ENCODE results near the gene PSTPIP2. TPM values are rescaled to one million over a fixed set of nuclear protein-coding genes. Genes with fewer than 3 reads are reported as not detected.
A peak's percentile ranks its signal among the peaks of the same experiment; 100 is the strongest.

Gene PSTPIP2
- total and polyA plus RNA-seq, 2 experiments from 2014 or later: 11.9 to 24.5 TPM

GRCh38 chr18:46079336-46079735 is 7.3 kb upstream of the PSTPIP2 start:
- Histone ChIP-seq H3K4me3 (no peak overlapping the region), H3K9me3 (ENCODE audit: low read depth) (no peaks in the 10 kb centered on the region), H3K79me2 (peaks cover 5% of the 10 kb centered on the region), H4K20me1 (ENCODE audit: insufficient read depth, poor library complexity, severe bottlenecking) (no peaks in the 10 kb centered on the region), H3K9me2 (replicated peaks; ENCODE audit: insufficient read depth) (no peaks in the 10 kb centered on the region), H3K4me2 (peak overlapping the region; percentile 18), H3K27me3 (no peaks in the 10 kb centered on the region), H3K4me1 (ENCODE audit: insufficient read depth) (peaks cover 10% of the 10 kb centered on the region), H2AFZ (no peak overlapping the region), H3K27ac (peak overlapping the region; percentile 56), H3K36me3 (replicated peaks; ENCODE audit: insufficient read depth, low read depth) (no peaks in the 10 kb centered on the region)
- DNase-seq (ENCODE audit: low spot score): no peak
- TF ChIP-seq EZH2 (IDR thresholded peaks at IDR 0.05; ENCODE audit: borderline replicate concordance) (no peak), CTCF (IDR thresholded peaks at IDR 0.05; ENCODE audit: poor library complexity) (no peak), EZH2phosphoT487 (IDR thresholded peaks at IDR 0.05; ENCODE audit: low read depth, severe bottlenecking, unreplicated experiment) (no peak)

GRCh38 chr18:46073474-46074331 is 1.6 kb upstream of the PSTPIP2 start:
- Histone ChIP-seq H3K36me3 (replicated peaks; ENCODE audit: insufficient read depth, low read depth) (no peaks in the 10 kb centered on the region), H3K27ac (no peak overlapping the region), H3K9me2 (replicated peaks; ENCODE audit: insufficient read depth) (no peaks in the 10 kb centered on the region), H3K9me3 (ENCODE audit: low read depth) (no peaks in the 10 kb centered on the region), H2AFZ (no peak overlapping the region), H3K4me1 (ENCODE audit: insufficient read depth) (peaks cover 8% of the 10 kb centered on the region), H3K4me3 (no peak overlapping the region), H3K79me2 (peaks cover 32% of the 10 kb centered on the region), H3K4me2 (no peak overlapping the region), H3K27me3 (no peaks in the 10 kb centered on the region), H4K20me1 (ENCODE audit: insufficient read depth, poor library complexity, severe bottlenecking) (no peaks in the 10 kb centered on the region)
- TF ChIP-seq EZH2phosphoT487 (IDR thresholded peaks at IDR 0.05; ENCODE audit: low read depth, severe bottlenecking, unreplicated experiment) (no peak), CTCF (IDR thresholded peaks at IDR 0.05; ENCODE audit: poor library complexity) (peak; percentile 68), EZH2 (IDR thresholded peaks at IDR 0.05; ENCODE audit: borderline replicate concordance) (no peak)
- 35% methylated on average over 9 of the region's 9 CpGs for WGBS (ENCODE audit: low lambda C conversion rate, missing lambda C conversion rate)
- peak; percentile 79 for DNase-seq (ENCODE audit: low spot score)

- Histone ChIP-seq H3K4me2 (peak overlapping the region; percentile 95), H3K36me3 (replicated peaks; ENCODE audit: insufficient read depth, low read depth) (no peaks in the 10 kb centered on the region), H3K9me3 (ENCODE audit: low read depth) (no peaks in the 10 kb centered on the region), H2AFZ (no peak overlapping the region), H3K27me3 (no peaks in the 10 kb centered on the region), H3K27ac (no peak overlapping the region), H4K20me1 (ENCODE audit: insufficient read depth, poor library complexity, severe bottlenecking) (no peaks in the 10 kb centered on the region), H3K4me1 (ENCODE audit: insufficient read depth) (peaks cover 8% of the 10 kb centered on the region), H3K9me2 (replicated peaks; ENCODE audit: insufficient read depth) (no peaks in the 10 kb centered on the region), H3K79me2 (peaks cover 34% of the 10 kb centered on the region), H3K4me3 (no peak overlapping the region)
- no peak for DNase-seq (ENCODE audit: low spot score)
- TF ChIP-seq EZH2 (IDR thresholded peaks at IDR 0.05; ENCODE audit: borderline replicate concordance): no peak
- no peak for TF ChIP-seq CTCF (IDR thresholded peaks at IDR 0.05; ENCODE audit: poor library complexity)
- no peak for TF ChIP-seq EZH2phosphoT487 (IDR thresholded peaks at IDR 0.05; ENCODE audit: low read depth, severe bottlenecking, unreplicated experiment)
- 85% methylated on average over 3 of the region's 3 CpGs for WGBS (ENCODE audit: low lambda C conversion rate, missing lambda C conversion rate)
Measured at GRCh38 chr18:46072959-46073358, 899 bp upstream of the PSTPIP2 start.

All from hepatocyte (in vitro differentiated cells).